IPS-18a (cell line): Measurements from ENCODE around the gene ST6GALNAC1.

Experiments
- H3K27ac ChIP-seq: one replicate; pipeline ENCODE4 v1.5.1; 2013; ENCODE audit warnings: low read length
- H3K27me3 ChIP-seq: one replicate; pipeline ENCODE4 v1.6.1; 2013; ENCODE audit warnings: mild to moderate bottlenecking, low read length; ENCODE audit not compliant: control insufficient read depth, insufficient read depth
- H3K36me3 ChIP-seq: one replicate; pipeline ENCODE4 v1.6.1; 2013; ENCODE audit warnings: low read depth, low read length; ENCODE audit not compliant: control insufficient read depth
- H3K4me1 ChIP-seq: one replicate; pipeline ENCODE4 v1.6.1; 2013; ENCODE audit warnings: low read depth, low read length; ENCODE audit not compliant: control insufficient read depth
- H3K4me3 ChIP-seq: one replicate; pipeline ENCODE4 v1.5.1; 2013; ENCODE audit warnings: low read length
- H3K9ac ChIP-seq: one replicate; pipeline ENCODE4 v1.6.1; 2013; ENCODE audit warnings: mild to moderate bottlenecking, low read length, moderate library complexity
- H3K9me3 ChIP-seq: one replicate; pipeline ENCODE4 v1.6.1; 2013; ENCODE audit warnings: low read depth, low read length; ENCODE audit not compliant: control insufficient read depth

The ST6GALNAC1 gene

DNA sequence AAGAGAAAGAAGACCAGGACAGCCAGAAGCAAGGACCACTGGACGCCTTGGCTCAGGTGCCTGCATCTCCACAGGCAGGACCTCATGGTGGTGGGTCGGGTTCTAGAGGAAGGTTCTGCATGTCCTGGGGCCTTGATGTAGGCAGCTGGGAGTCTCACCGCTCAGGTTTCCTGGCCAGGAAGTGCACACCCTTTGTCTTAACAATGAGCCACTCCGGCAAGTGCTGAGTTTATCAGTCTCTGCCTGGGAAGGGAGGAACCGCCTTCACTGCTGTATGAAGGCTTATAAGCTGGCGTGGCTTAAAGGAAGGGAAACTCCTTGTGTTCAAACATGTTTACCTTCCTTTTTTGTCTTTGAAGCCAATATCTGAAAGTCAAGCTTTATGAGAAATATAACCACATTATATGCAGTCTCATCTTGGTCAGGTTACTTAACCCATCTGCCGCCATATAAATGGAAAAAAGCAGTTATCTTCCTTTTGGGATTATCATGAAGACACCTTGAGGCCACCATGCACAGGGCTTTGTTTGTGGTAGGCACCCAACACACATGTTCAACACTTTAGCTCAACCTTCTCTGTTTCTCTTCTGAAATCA is at the start of gene ST6GALNAC1:
TSS of gene ST6GALNAC1 (minus strand) at position 205 of the 596 bp plus-strand sequence. CDS start at position 86, 119 bp downstream.
- Histone ChIP-seq H3K27me3 (no peaks in the 10 kb centered on the region), H3K36me3 (no peaks in the 10 kb centered on the region), H3K4me1 (no peaks in the 10 kb centered on the region), H3K4me3 (no peak within 1 kb of the TSS), H3K9ac (no peak within 1 kb of the TSS), H3K27ac (no peak within 1 kb of the TSS), H3K9me3 (no peaks in the 10 kb centered on the region)

GRCh38 chr17:76691379-76692191 is 48.0 kb upstream of the ST6GALNAC1 start:
- peaks cover 3% of the 10 kb centered on the region for H3K4me1 ChIP-seq
- H3K4me3 ChIP-seq = no peak overlapping the region
- no peaks in the 10 kb centered on the region for H3K9me3 ChIP-seq
- H3K27me3 ChIP-seq = no peaks in the 10 kb centered on the region
- H3K9ac ChIP-seq = no peak overlapping the region
- no peaks in the 10 kb centered on the region for H3K36me3 ChIP-seq
- H3K27ac ChIP-seq = no peak overlapping the region

- H3K4me1 ChIP-seq = peaks cover 3% of the 10 kb centered on the region
- H3K9me3 ChIP-seq = no peaks in the 10 kb centered on the region
- no peak overlapping the region for H3K27ac ChIP-seq
- no peaks in the 10 kb centered on the region for H3K36me3 ChIP-seq
- no peak overlapping the region for H3K4me3 ChIP-seq
- no peak overlapping the region for H3K9ac ChIP-seq
- no peaks in the 10 kb centered on the region for H3K27me3 ChIP-seq
Measured at GRCh38 chr17:76690596-76691280, 47.2 kb upstream of the ST6GALNAC1 start.

DNA sequence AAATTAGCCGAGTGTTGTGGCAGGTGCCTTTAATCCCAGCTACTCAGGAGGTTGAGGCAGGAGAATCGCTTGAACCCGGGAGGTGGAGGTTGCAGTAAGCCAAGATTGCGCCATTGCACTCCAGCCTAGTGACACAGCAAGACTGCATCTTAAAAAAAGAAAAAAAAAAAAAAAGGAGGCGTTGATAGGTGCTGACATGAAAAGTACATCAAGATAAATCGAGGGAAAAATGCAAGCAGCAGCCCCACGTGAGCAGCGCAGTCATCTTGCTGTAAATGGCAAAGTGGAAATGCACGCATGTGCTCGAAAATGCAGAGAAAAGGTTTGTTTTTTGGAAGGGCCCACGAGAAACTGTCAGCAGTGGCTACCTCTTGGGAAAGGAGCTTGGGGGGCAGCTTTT is 46.3 kb upstream of the ST6GALNAC1 start:
- Histone ChIP-seq H3K27me3 (no peaks in the 10 kb centered on the region), H3K4me3 (no peak overlapping the region), H3K27ac (no peak overlapping the region), H3K9ac (no peak overlapping the region), H3K36me3 (no peaks in the 10 kb centered on the region), H3K9me3 (no peaks in the 10 kb centered on the region), H3K4me1 (peaks cover 3% of the 10 kb centered on the region)

DNA sequence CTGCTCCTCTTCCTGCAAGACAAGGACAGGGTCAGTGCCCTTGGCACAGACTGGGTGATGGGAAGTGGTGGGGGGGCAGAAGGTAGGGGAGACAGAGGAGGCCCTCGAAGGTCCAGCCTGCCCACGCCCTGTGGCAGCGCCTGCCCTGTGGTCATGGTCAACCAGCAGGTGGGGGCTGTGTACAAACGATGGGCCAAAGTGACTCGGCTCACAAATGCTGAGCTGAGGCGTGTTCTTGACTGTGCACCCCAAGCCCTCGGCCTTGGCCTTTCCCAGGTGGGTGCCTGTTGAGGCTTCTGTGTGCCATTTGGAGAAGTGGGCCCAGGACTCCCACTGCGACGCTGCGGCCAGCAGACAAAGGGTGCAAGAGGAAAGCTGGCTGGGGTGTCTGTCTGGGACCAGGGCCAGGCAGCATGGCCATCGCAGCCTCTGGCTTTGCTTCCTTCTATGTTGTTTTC is 44.6 kb upstream of the ST6GALNAC1 start:
- H3K9ac ChIP-seq = no peak overlapping the region
- H3K27ac ChIP-seq = no peak overlapping the region

GRCh38 chr17:76687298-76688164 is 44.0 kb upstream of the ST6GALNAC1 start:
- Histone ChIP-seq H3K4me3 (no peak overlapping the region), H3K9ac (no peak overlapping the region), H3K27me3 (no peaks in the 10 kb centered on the region), H3K36me3 (no peaks in the 10 kb centered on the region), H3K4me1 (peaks cover 9% of the 10 kb centered on the region), H3K9me3 (no peaks in the 10 kb centered on the region), H3K27ac (no peak overlapping the region)

More for the DNA sequence above, 44.6 kb upstream of the ST6GALNAC1 start:
- H3K4me3 ChIP-seq = no peak overlapping the region
- H3K27me3 ChIP-seq = no peaks in the 10 kb centered on the region
- H3K9me3 ChIP-seq = no peaks in the 10 kb centered on the region
- H3K36me3 ChIP-seq = no peaks in the 10 kb centered on the region
- peaks cover 9% of the 10 kb centered on the region for H3K4me1 ChIP-seq

DNA sequence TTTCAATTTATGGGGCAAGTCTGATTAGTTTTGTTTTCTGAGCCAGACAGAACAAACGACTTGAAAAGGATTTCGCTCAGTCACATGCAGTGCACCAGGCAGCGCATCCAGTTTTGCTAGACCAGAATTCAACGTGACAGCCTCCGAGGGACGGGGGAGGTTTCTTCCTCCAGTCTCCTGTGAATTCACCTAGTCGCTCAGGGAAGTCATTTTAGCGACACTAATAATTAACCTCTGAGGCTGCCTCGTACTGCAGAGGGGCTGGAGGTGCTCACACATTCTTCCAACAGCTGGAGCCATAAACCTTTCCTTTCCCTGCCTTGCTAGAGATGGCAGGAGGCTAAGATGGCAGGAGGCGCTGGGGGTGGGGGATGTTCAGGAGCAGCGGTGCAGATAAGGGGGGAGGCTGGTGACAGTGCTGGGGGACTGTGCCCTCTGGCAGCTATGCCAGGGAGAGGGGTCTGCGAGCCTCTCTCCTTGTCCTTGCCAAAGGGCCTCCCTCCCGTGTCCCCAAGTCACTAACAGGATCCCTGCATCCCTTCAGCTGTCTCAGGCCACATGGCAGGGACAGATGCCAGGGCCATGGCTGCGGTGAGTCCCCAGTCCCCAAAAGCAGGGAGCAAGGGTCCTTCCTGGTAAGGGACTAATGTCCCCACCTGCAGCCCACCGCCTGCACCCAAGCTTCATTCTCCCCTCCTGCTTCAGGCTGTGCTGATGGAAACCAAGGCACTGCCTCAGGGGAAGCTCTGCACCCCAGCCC is 43.2 kb upstream of the ST6GALNAC1 start:
- H3K4me3 ChIP-seq = no peak overlapping the region
- H3K9me3 ChIP-seq = no peaks in the 10 kb centered on the region
- peaks cover 9% of the 10 kb centered on the region for H3K4me1 ChIP-seq
- no peaks in the 10 kb centered on the region for H3K27me3 ChIP-seq
- no peak overlapping the region for H3K9ac ChIP-seq
- H3K27ac ChIP-seq = no peak overlapping the region
- H3K36me3 ChIP-seq = no peaks in the 10 kb centered on the region

DNA sequence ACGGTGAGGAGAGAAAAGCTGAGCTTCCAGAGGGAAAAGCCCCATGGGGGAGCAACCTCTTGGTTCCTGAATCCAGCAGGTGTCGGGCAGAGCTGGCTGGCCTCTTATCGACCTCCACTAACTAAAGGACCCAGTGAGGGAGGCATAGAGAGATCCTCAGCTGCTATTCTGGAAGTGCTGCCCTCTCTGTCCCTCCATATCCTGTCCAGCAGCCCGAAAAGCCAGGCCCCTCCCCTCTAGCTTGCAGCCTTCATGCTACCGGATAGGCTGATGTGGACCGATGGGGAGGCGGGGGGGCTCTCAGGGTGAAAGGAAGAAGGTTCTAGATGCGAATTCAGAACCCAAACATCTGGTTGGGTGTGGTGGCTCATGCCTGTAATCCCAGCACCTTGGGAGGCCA is 42.3 kb upstream of the ST6GALNAC1 start:
- no peaks in the 10 kb centered on the region for H3K36me3 ChIP-seq
- no peak overlapping the region for H3K27ac ChIP-seq
- H3K9ac ChIP-seq = no peak overlapping the region
- H3K27me3 ChIP-seq = no peaks in the 10 kb centered on the region
- peaks cover 9% of the 10 kb centered on the region for H3K4me1 ChIP-seq
- H3K9me3 ChIP-seq = no peaks in the 10 kb centered on the region
- H3K4me3 ChIP-seq = no peak overlapping the region

DNA sequence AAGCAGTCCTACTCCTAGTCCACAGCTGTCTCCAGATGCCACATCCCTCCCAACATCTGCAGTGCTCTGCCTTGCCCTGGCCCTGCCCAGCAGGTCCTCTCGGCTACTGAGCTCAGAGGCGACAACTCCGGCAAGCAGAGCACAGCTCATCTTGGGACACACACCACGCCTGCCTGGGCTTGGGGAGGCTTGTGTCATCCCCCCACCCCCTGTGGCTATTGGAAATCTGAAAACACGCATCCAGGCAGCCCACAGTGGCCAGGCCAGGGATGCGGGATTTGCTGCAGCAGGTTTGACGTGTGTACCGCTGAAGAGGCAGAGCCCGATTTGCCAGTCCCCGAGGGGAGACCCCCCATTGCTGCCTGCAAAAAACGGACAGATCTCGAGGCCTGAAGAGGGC is 41.8 kb upstream of the ST6GALNAC1 start:
- no peak overlapping the region for H3K27ac ChIP-seq
- H3K36me3 ChIP-seq = no peaks in the 10 kb centered on the region
- H3K27me3 ChIP-seq = no peaks in the 10 kb centered on the region
- no peak overlapping the region for H3K4me3 ChIP-seq
- H3K4me1 ChIP-seq = peaks cover 9% of the 10 kb centered on the region
- H3K9me3 ChIP-seq = no peaks in the 10 kb centered on the region
- H3K9ac ChIP-seq = no peak overlapping the region

DNA sequence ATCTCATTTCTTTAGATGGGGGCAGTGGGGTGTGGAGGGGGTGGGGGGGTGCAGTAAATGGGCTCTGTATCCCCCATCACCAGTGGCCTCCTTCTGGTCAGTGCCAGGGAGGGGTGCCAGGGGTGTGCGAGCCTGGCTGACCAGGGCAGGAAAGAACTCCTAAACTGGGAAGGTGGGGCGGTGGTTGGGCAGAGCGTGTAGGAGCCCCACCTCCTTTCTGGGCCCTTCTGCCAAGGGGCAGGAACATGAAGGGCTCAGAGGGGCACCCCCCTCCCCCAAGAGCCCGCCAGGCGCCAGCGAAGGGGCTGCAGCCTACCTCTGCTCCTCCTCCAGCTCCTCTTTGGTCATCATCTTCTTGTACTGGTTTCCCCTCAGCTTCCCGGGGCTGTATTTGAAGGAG is 41.2 kb upstream of the ST6GALNAC1 start:
- H3K4me1 ChIP-seq = peaks cover 9% of the 10 kb centered on the region
- H3K27me3 ChIP-seq = no peaks in the 10 kb centered on the region
- H3K4me3 ChIP-seq = no peak overlapping the region
- H3K36me3 ChIP-seq = no peaks in the 10 kb centered on the region
- no peaks in the 10 kb centered on the region for H3K9me3 ChIP-seq
- no peak overlapping the region for H3K27ac ChIP-seq
- H3K9ac ChIP-seq = no peak overlapping the region
